HG03196 (cell line): ENCODE data around the gene EDIL3.
"Not testable (repeated sequence)": the region's sequence is repeated elsewhere in the genome, so short reads cannot be mapped to it uniquely, and the experiment has no call there.

ENCODE experiments used
- ATAC-seq: cut with Tn5 transposase; IDR thresholded peaks from one replicate; pipeline ENCODE4 v1.9.1; 2021; ENCODE audit not compliant: unreplicated experiment

EDIL3 gene

GRCh38 chr5:84191281-84191680 lies 193.4 kb downstream of the EDIL3 start:
- ATAC-seq, result no peak

GRCh38 chr5:84184857-84185256 lies 199.8 kb downstream of the EDIL3 start:
- ATAC-seq, result no peak

GRCh38 chr5:84181093-84181492 lies 203.6 kb downstream of the EDIL3 start:
- no peak for ATAC-seq

GRCh38 chr5:84168841-84169240 lies 215.8 kb downstream of the EDIL3 start:
- ATAC-seq, result no peak

- ATAC-seq, result no peak
Observed at GRCh38 chr5:84163671-84164070, 221.0 kb downstream of the EDIL3 start.

- ATAC-seq, result no peak
Observed at GRCh38 chr5:84162695-84163094, 222.0 kb downstream of the EDIL3 start.

- ATAC-seq, result not testable (repeated sequence)
Observed at GRCh38 chr5:84160650-84161049, 224.0 kb downstream of the EDIL3 start.

- ATAC-seq, result no peak
Observed at GRCh38 chr5:84149094-84149493, 235.6 kb downstream of the EDIL3 start.

- no peak for ATAC-seq
Observed at GRCh38 chr5:84148651-84149050, 236.0 kb downstream of the EDIL3 start.

- ATAC-seq, result no peak
Observed at GRCh38 chr5:84137541-84137940, 247.1 kb downstream of the EDIL3 start.

- no peak for ATAC-seq
Observed at GRCh38 chr5:84131372-84131771, 253.3 kb downstream of the EDIL3 start.

GRCh38 chr5:84130006-84130580 lies 254.6 kb downstream of the EDIL3 start:
- ATAC-seq, result no peak

GRCh38 chr5:84125216-84125615 lies 259.5 kb downstream of the EDIL3 start:
- no peak for ATAC-seq

- no peak for ATAC-seq
Observed at GRCh38 chr5:84119252-84119651, 265.4 kb downstream of the EDIL3 start.

- ATAC-seq, result no peak
Observed at GRCh38 chr5:84118551-84118950, 266.1 kb downstream of the EDIL3 start.

- no peak for ATAC-seq
Observed at GRCh38 chr5:84115727-84116126, 269.0 kb downstream of the EDIL3 start.

GRCh38 chr5:84113246-84114105 lies 271.2 kb downstream of the EDIL3 start:
- no peak for ATAC-seq

- ATAC-seq, result no peak
Observed at GRCh38 chr5:84092738-84093137, 291.9 kb downstream of the EDIL3 start.

- ATAC-seq, result no peak
Observed at GRCh38 chr5:84091127-84091799, 293.4 kb downstream of the EDIL3 start.

- ATAC-seq, result no peak
Observed at GRCh38 chr5:84088996-84089395, 295.7 kb downstream of the EDIL3 start.

- no peak for ATAC-seq
Observed at GRCh38 chr5:84086511-84086910, 298.2 kb downstream of the EDIL3 start.
